IMR-90 (cell line): ENCODE data around the gene BMP3. TPM values are rescaled to one million over a fixed set of nuclear protein-coding genes. Genes with fewer than 3 reads are reported as not detected.

Source experiments
- ATAC-seq: fragments of 200-7000 bp; cut with Tn5 transposase; 2 replicates; pipeline ENCODE4 v1.9.1; 2020; ENCODE audit warnings: low read depth, mild to moderate bottlenecking, moderate library complexity
- BruUV-seq: library from RNA; stranded (reverse); fragments of 400-500 nt; replicated peaks from 2 replicates; lab custom pipeline; 2021; lab: Mats Ljungman, UMichigan
- CTCF ChIA-PET: fragments of 300-600 bp; formaldehyde crosslinking; extraction: SDS; loops from one replicate; lab custom pipeline; 2021; ENCODE audit warnings: antibody characterized with exemption; lab: Yijun Ruan, JAX
- POLR2A ChIA-PET: fragments of 300-600 bp; sonication (Branson Sonifier 250); formaldehyde crosslinking; loops from one replicate; lab custom pipeline; 2022; ENCODE audit warnings: antibody characterized with exemption; ENCODE audit not compliant: unreplicated experiment; lab: Charles Lee
- DNase-seq: peaks from one replicate; pipeline ENCODE4 v3.0.0; 2013
- H2AFZ ChIP-seq: replicated peaks from 2 replicates; pipeline ENCODE3; 2013; ENCODE audit warnings: low read length, mild to moderate bottlenecking; ENCODE audit not compliant: poor library complexity
- H2AK5ac ChIP-seq: 2 replicates; pipeline ENCODE4 v1.6.1; 2013; ENCODE audit warnings: low read depth, low read length, inconsistent platforms
- H2AK9ac ChIP-seq: replicated peaks from 2 replicates; pipeline ENCODE3; 2013; ENCODE audit warnings: mild to moderate bottlenecking, low read depth, low read length, moderate library complexity; ENCODE audit not compliant: poor library complexity
- H2BK120ac ChIP-seq: 2 replicates; pipeline ENCODE4 v1.6.1; 2013; ENCODE audit warnings: low read depth, low read length, inconsistent platforms
- H2BK15ac ChIP-seq: 3 replicates; pipeline ENCODE4 v1.6.1; 2013; ENCODE audit warnings: low read depth, low read length, inconsistent platforms
- H2BK20ac ChIP-seq: 2 replicates; pipeline ENCODE4 v1.6.1; 2013; ENCODE audit warnings: low read depth, mild to moderate bottlenecking, inconsistent platforms, low read length, moderate library complexity
- H2BK5ac ChIP-seq: 2 replicates; pipeline ENCODE4 v1.6.1; 2013; ENCODE audit warnings: mild to moderate bottlenecking, low read depth, low read length, inconsistent platforms; ENCODE audit not compliant: poor library complexity, severe bottlenecking
- H3K14ac ChIP-seq: replicated peaks from 2 replicates; pipeline ENCODE4 v1.6.1; 2013; ENCODE audit warnings: low read depth, low read length, inconsistent platforms
- H3K18ac ChIP-seq: 2 replicates; pipeline ENCODE4 v1.6.1; 2013; ENCODE audit warnings: low read depth, low read length, control low read depth
- H3K23ac ChIP-seq: 2 replicates; pipeline ENCODE4 v1.6.1; 2013; ENCODE audit warnings: low read depth, low read length, inconsistent platforms
- H3K27ac ChIP-seq: 2 replicates; pipeline ENCODE4 v1.5.1; 2013; ENCODE audit warnings: mild to moderate bottlenecking, control low read depth, low read length; ENCODE audit not compliant: insufficient read depth
- H3K27me3 ChIP-seq: 2 replicates; pipeline ENCODE4 v1.6.1; 2013; ENCODE audit warnings: low read length; ENCODE audit not compliant: control insufficient read depth, insufficient read depth
- H3K36me3 ChIP-seq: 2 replicates; pipeline ENCODE4 v1.6.1; 2013; ENCODE audit warnings: low read length, mixed read lengths; ENCODE audit not compliant: control insufficient read depth, insufficient read depth
- H3K4ac ChIP-seq: 2 replicates; pipeline ENCODE4 v1.6.1; 2013; ENCODE audit warnings: low read depth, low read length, inconsistent platforms
- H3K4me1 ChIP-seq: 2 replicates; pipeline ENCODE4 v1.6.1; 2013; ENCODE audit warnings: low read length, mixed read lengths; ENCODE audit not compliant: control insufficient read depth, insufficient read depth
- H3K4me2 ChIP-seq: 2 replicates; pipeline ENCODE4 v1.6.1; 2013; ENCODE audit warnings: low read depth, mild to moderate bottlenecking, control low read depth, low read length, moderate library complexity
- H3K4me3 ChIP-seq: 2 replicates; pipeline ENCODE4 v1.5.1; 2013; ENCODE audit warnings: low read depth, mild to moderate bottlenecking, control low read depth, low read length, moderate library complexity; ENCODE audit not compliant: insufficient read depth
- H3K56ac ChIP-seq: 2 replicates; pipeline ENCODE4 v1.6.1; 2013; ENCODE audit warnings: low read length, inconsistent platforms; ENCODE audit not compliant: insufficient read depth; ENCODE audit errors: extremely low read depth
- H3K79me1 ChIP-seq, 2 experiments: 2 replicates each; pipeline ENCODE4 v1.6.1; 2013; ENCODE audit warnings: low read length in 2 of 2, inconsistent platforms in 1 of 2, low read depth in 1 of 2
- H3K9ac ChIP-seq: 2 replicates; pipeline ENCODE4 v1.6.1; 2013; ENCODE audit warnings: low read depth, low read length, control low read depth
- H3K9me1 ChIP-seq: 2 replicates; pipeline ENCODE4 v1.6.1; 2013; ENCODE audit warnings: low read length, inconsistent platforms; ENCODE audit not compliant: insufficient read depth
- H3K9me3 ChIP-seq: 2 replicates; pipeline ENCODE4 v1.6.1; 2013; ENCODE audit warnings: low read length; ENCODE audit not compliant: control insufficient read depth, insufficient read depth
- H4K20me1 ChIP-seq: 2 replicates; pipeline ENCODE4 v1.6.1; 2013; ENCODE audit warnings: low read length, inconsistent platforms; ENCODE audit not compliant: insufficient read depth
- H4K5ac ChIP-seq: 2 replicates; pipeline ENCODE4 v1.6.1; 2013; ENCODE audit warnings: mild to moderate bottlenecking, low read depth, low read length, control low read depth
- H4K8ac ChIP-seq, 2 experiments: 2 replicates each; pipeline ENCODE4 v1.6.1; 2013; ENCODE audit warnings: low read depth in 2 of 2, low read length in 2 of 2, control low read depth in 1 of 2, inconsistent platforms in 1 of 2
- H4K91ac ChIP-seq: 2 replicates; pipeline ENCODE4 v1.6.1; 2013; ENCODE audit warnings: low read depth, low read length, inconsistent platforms; ENCODE audit not compliant: insufficient read depth
- BHLHE40 ChIP-seq: fragments of 150-350 bp; IDR thresholded peaks from 2 replicates; pipeline ENCODE4 v1.6.1; 2016; ENCODE audit warnings: mild to moderate bottlenecking, low read depth, low read length
- CEBPB ChIP-seq: IDR thresholded peaks from 2 replicates; pipeline ENCODE4 v1.6.1; 2012; ENCODE audit warnings: low read depth, low read length, improper control_type of control experiment
- CHD1 ChIP-seq: IDR thresholded peaks from 2 replicates; pipeline ENCODE4 v1.6.1; 2012; ENCODE audit warnings: low read depth, low read length, improper control_type of control experiment
- FOS ChIP-seq: fragments of 150-350 bp; IDR thresholded peaks from 2 replicates; pipeline ENCODE4 v1.6.1; 2016; ENCODE audit warnings: low read depth, low read length
- MAFK ChIP-seq: IDR thresholded peaks from 2 replicates; pipeline ENCODE4 v1.6.1; 2012; ENCODE audit warnings: low read depth, low read length, improper control_type of control experiment
- MAZ ChIP-seq: IDR thresholded peaks from 2 replicates; pipeline ENCODE4 v1.6.1; 2012; ENCODE audit warnings: low read depth, mild to moderate bottlenecking, low read length, improper control_type of control experiment, moderate library complexity, borderline replicate concordance
- RCOR1 ChIP-seq: IDR thresholded peaks from 2 replicates; pipeline ENCODE4 v1.6.1; 2012; ENCODE audit warnings: mild to moderate bottlenecking, low read length, improper control_type of control experiment; ENCODE audit not compliant: insufficient replicate concordance
- RFX5 ChIP-seq: IDR thresholded peaks from 2 replicates; pipeline ENCODE4 v1.8.0; 2012; ENCODE audit warnings: low read depth, mild to moderate bottlenecking, low read length, moderate library complexity
- dilution Hi-C: fragments of 300-500 bp; cut with HindIII; formaldehyde crosslinking; loops from one replicate; pipeline ENCODE4 v1.14.3; 2018; ENCODE audit warnings: low sequenced_read_pairs; ENCODE audit not compliant: unreplicated experiment
- in situ Hi-C: fragments of 300-500 bp; cut with MboI; formaldehyde crosslinking; loops from 3 replicates; pipeline ENCODE4 v1.14.3; 2019; ENCODE audit warnings: low sequenced_read_pairs, inconsistent platforms, mixed read lengths
- intact Hi-C: fragments of 100-400 bp; cut with micrococcal nuclease; formaldehyde crosslinking; loops from 2 replicates; pipeline ENCODE4 v1.10.0; 2022
- polyA plus RNA-seq, 3 experiments: library from polyadenylated mRNA; depleted of rRNA; stranded (reverse); fragments of >200 nt; gene quantifications; 2 replicates each; pipeline ENCODE4 v1.2.3, GENCODE V29; 2012; ENCODE audit warnings: low replicate concordance in 1 of 3
- total RNA-seq: library from RNA; depleted of rRNA; stranded (reverse); fragments of >200 nt; gene quantifications from 2 replicates; pipeline ENCODE4 v1.2.3, GENCODE V29; 2012

BMP3 gene
- total and polyA plus RNA-seq, 2 of the 4 experiments (the other 2 are of a cell fraction) = under 0.01 to 0.10 TPM

- BruUV-seq = no TSS peak
- Histone ChIP-seq H2BK120ac (no peak overlapping the region), H3K4me3 (no peak overlapping the region), H4K8ac (no peak overlapping the region), H3K27ac (no peak overlapping the region), H4K20me1 (no peaks in the 10 kb centered on the region), H2BK20ac (no peak overlapping the region), H3K14ac (no peak overlapping the region), H3K36me3 (no peaks in the 10 kb centered on the region), H3K4me2 (no peak overlapping the region), H4K5ac (no peak overlapping the region), H3K18ac (no peak overlapping the region), H3K4ac (no peak overlapping the region), H3K4me1 (no peaks in the 10 kb centered on the region), H2BK5ac (no peak overlapping the region), H3K23ac (no peak overlapping the region), H2BK15ac (no peak overlapping the region), H3K79me1 (no peaks in the 10 kb centered on the region), H2AK9ac (no peak overlapping the region), H3K9me1 (no peaks in the 10 kb centered on the region), H3K27me3 (peaks cover 29% of the 10 kb centered on the region), H4K91ac (no peak overlapping the region), H2AFZ (no peak overlapping the region), H2AK5ac (no peak overlapping the region), H3K9ac (no peak overlapping the region), H3K56ac (no peak overlapping the region), H3K9me3 (no peaks in the 10 kb centered on the region)
- ChIA-PET POLR2A (no interaction called here), CTCF (no interaction called here)
- DNase-seq = no peak
- TF ChIP-seq MAZ (no peak), BHLHE40 (no peak), FOS (no peak), MAFK (no peak), RCOR1 (no peak), RFX5 (no peak), CEBPB (no peak), CHD1 (no peak)
- dilution Hi-C loops = no loop called here
- in situ Hi-C loops = no loop called here
- ATAC-seq = no peak
- intact Hi-C loops = no loop called here
Observed at GRCh38 chr4:81023484-81023883, 7.0 kb upstream of the BMP3 start.
